Islet of Langerhans (tissue), 1 donor: ENCODE data around the gene UCK2.

Source experiments
- FAIRE-seq: peaks from one replicate; lab custom pipeline; 2011; peaks lifted over from hg19 to GRCh38; lab: Jason Lieb, UNC

Gene UCK2

DNA sequence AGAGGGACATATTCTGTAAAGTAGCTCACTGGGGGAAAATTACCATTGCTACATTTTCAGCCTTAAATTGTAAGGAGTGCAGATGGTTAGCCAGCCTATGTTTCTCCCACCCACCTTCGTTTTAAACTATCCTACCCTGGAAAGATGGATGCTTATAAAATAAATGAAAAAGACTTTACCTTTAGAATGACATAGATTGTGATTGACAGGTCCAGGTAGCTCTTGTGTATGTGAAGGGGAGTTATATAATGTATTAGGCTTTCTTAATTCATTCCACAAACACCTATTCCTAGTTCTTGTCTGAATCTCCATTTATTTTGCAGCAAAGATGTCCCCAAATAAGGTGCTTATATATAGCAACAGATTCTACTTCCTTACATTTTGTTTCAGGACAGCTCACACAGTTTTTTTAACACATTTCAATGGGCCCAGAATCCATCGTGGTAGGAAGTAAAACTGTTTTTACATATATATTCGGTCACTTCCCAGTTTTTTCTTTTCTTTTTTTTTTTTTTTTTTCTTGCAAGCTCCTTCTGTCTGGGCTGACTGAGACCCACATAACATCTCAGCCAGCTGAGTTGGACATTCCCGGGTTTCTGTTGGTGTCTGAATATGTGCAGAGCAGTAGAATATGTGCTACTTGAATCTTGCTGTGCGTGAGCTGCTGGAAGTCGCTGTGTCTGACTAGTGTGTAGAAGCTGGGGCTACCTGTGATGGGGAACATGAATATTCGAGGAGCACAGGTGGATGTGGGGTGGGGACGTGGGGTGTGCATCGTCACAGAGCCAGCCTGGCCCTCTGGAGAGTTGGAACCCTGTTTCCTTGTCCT, 27.8 kb downstream of the UCK2 start:
- no peak for FAIRE-seq

DNA sequence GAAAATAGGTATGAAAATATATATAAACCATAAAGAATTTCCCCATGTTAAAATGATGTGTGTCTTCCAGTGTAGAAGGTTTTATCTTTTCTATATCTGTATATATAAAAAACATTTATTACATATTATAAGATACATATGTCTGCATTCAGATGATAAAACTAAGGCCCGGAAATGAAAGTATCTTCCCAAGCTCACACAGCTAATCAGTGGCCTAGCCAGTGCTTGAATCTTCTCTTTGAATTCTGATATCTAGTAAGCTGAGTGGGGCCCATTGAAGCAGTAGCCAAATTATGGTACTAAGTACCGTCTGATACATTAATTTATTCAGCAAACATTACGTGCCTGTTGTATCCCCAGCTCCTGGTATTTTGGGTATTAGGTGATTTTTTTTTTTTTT, 28.6 kb downstream of the UCK2 start:
- no peak for FAIRE-seq

DNA sequence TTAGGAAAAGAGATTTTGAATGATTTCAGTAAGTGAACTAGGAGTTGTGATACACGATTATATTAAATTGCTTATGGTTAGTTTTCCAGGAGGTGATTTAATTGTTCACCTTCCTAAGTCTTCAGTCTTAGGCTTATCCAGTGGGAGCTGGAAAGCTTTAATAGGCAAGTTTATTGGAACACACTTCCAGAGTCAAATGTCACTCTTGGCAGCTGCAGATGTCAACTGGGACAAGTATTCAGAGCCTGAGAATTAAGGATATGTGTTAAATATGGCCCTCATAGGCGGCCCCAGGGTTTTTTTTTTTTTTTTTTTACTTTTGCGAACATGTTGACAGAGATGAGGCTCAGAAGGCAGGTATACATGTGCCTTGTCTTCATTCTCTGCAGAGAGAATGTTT, 29.2 kb downstream of the UCK2 start:
- FAIRE-seq = no peak

DNA sequence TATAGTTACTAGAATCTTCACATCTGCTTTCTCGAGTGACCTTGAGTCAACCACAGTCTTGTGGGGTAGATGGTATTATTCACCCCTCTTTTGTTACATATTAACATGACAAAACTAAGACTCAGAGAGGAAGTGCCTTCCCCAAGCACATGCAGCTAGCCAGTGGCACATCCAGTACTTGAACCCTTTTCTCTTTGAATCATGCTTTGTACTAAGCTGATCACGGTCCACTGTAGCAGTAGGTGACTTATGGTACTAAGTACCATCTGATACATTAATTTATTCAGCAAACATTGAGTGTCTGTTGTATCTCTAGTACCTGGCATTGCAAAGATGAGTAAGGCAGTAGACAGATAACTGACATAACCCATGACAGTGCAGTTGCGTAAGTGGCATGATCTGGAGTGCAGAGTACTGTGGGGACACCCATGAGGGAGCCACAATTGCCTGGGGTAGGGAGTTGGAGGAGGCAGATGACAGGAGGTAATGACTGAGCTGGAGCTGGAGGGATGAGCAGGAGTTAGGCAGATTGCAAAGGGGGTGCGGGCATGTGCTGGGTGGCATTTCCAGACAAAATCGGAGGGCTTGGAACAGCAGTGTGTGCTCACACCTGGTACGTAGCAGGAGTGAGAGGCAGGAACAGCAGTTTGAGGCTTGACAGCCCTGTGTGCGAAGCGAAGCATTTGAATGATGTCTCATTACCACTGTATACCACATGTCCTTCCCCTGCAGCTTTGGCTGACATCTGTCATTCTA, 29.8 kb downstream of the UCK2 start:
- no peak for FAIRE-seq

DNA sequence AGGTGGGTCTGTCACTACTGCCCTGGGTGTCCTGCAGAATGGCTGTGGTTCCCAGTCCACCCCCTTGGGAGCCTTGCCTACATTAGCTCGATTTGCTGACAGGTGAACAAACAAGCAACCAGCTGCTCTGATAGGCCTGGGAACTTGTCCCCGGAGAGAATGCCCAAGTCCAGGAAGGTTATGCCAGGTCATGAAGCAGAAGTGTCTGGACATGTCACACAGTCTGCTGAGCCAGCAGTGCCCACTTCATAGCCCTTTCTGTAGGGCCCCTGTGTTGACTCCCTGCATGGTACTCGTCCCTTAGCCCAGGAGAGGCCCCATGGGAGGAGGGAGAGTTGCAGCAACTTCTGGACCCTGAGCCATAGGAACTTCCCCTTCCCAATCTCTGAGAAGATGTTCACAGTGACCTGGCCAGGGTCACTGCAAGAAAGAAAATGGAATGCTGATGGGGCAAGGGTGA, 31.0 kb downstream of the UCK2 start:
- FAIRE-seq = no peak

DNA sequence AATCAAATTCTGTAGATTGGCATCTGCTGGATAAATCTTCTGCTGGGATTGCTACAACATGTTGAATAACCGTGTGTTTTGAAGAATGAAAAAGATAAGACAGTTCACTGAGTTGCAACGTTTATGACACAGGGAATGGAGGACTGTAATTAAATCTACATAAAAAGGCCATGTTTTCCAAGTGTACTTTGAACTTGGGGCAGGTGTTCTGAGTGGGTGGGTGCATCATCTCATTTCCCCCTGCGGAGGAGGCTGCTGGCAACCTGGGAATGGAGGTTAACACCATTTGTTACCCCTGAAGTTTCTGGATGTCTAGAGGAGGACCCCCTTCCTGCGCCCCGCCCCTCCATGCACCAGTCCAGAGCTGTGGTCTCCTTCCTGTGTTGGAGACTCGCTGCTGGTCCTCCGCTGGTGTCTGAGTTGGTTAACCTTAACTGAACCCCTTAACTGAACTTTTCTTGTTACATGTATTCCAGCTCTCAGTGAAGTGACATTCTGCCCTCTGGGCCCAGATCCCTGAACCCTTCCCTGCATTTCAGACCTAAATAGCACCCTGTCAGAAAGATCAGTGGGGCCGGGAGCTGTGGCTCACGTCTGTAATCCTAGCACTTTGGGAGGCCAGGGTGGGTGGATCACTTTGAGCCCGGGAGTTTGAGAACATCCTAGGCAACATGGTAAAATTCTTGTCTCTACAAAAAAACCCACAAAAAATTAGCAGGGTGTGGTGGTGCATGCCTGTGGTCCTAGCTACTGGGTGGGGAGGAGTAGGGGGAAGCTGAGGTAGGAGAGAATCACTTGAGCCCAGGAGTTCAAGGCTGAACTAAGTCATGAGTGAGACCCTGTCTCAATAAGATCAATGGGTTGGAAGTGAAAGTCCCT, 31.8 kb downstream of the UCK2 start:
- no peak for FAIRE-seq

DNA sequence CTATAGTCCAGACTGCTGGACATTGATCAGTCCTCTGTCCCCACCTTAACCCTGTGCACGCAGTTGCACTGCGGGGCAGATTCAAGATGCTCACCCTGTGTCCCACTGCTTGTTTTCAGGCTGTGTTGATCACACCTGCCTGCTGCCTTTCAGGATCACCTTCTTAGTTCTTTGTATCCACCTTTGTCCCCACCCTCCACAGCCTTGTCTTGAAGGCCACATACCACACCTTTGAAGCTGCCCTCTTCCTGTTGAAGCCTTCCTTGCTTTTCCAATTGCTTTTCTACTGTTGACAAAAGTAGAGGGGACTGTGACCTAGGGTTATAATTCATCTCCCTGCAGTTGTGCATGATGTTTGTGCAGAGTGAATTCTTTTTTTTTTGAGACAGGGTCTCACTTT, 32.7 kb downstream of the UCK2 start:
- FAIRE-seq = no peak

DNA sequence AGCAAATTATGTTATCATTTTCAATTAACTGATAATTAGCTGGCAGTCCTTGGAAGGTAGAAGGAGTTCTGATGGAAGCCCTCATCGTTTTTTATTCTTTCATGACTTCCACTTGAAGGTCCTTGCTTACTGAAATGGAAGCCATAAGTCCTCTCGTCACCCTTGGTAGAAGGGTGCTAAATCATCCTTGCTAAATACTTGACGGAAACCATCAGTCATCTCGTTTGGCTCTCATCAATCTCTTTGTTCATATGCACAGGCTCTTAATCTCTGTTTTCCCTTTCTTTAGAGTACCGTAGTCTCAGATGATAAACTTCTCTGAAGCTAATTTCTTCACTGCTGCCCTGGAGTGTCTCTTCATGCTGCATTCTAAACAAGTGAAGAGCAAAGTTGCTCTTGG, 34.5 kb downstream of the UCK2 start:
- no peak for FAIRE-seq

DNA sequence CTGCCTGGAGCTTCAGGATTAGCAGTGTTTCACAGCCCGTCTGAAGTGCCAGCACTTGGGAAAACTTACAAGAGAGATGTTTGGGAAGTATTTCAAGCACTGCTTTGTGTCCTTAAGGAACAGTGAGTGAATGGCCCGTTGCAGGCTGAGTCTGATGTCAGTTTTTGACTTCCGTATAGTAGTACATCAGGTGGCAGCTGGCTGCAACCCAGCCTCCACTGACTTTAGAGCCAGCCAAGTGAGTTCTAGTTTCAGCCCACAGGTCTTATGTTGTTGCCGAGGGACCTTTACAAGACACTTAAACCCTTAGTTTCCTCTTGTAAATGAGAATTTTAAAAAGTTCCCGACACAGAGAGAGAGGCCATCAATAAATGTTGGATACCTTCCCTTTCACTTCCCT, 35.0 kb downstream of the UCK2 start:
- FAIRE-seq = no peak

DNA sequence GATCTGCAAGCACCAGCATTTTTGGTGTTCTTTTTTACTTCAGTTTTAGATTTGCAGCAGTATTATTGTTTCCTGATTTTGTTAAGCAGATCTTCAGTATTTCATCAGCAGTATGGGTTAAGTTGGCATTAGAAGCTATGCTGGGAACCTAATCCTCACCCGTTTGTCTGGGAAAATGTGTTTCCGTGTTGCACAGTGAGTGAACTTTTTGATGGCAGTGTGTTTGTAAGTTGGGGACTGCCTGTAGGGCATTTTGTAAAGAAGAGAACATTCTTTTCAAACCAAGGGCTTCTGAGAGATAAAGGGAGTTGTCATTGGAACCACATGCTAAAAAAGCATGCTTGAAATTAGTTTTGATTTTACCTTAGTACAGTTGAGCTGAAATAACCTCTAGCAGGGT, 35.9 kb downstream of the UCK2 start:
- no peak for FAIRE-seq

DNA sequence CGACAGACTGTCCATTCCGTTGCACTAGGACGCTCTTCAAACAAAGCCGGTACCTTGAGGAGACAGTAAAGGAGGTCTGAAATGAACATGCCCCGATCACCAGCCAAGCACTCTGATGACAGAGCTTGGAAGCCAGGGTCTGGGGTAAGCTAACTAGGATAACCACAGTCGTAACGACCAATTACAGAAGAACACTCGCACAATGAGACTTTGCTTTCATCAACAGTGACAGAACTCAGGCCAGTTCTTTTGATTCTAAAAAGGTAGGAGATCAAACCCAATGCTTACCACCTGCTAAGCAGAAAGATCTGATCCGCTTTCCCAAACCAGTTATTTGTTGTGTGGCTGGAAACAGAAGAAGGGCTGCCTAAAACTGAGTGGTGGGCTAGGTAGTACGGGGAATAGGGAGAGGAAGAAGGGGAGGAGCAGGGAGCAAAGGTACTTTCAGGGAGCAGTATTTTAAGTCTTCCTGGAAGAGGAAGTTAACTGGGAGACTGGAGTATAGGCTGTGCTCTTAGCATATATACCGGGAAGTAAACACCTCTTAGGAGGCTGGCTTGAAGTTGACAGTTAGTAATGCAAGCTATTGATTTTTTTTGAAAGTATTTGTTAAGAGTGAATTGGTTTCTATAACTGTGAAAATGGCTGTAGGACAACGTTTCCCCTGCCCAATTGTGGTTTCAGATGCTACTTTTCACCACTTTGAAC, 38.4 kb downstream of the UCK2 start:
- no peak for FAIRE-seq

DNA sequence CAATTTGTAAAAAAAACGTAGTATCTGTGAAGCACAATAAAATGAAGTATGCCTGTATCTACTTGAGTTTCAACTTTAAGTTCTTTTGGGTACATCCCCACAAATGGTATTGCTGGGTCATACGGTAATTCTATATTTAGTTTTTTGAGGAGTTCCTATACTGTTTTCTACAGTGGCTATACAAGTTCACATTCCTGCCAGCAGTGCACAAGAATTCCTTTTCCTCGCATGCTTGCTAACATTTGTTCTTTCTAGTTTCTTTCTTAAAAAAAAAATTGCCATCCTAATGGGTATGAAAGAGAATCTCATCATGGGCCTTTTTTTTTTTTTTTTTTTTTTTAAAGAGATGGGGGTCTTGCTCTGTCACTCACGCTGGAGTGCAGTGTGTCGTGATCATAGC, 41.9 kb downstream of the UCK2 start:
- FAIRE-seq = no peak

DNA sequence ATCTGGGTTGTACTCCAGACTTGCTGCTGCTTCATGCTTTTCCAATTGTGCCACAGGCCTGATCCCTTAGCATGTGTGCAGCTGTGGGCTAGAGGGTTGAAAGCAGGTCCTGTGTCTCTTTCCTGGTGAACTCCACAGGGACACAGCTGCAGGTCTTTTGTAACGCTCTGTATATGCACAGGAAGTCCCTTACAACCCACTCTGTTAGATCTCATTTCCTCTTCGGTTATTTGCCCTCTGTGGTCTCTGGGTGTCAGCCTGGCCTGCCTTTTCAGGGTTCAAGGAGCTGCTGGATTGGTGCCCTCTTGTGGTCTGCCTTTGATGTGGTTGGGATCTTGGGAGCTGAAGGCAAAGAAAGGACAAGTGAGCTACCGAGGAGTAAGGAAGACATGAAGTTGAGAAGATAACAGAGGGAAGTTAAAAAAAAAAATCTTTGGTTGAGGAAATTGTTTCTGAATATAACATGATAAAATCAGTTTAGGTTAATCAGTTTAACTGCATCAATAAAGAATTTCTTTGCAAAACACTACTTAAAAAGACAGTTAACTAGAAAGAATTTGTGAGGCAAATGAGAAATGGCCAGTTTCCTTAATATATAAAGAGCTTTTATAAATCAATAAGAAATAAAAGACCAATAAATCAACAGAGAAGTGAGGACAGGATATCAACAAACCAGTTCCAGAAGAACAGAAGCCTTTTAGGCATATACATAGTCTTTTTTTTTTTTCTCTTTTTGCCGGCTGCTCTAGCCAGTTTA, 44.1 kb downstream of the UCK2 start:
- no peak for FAIRE-seq

DNA sequence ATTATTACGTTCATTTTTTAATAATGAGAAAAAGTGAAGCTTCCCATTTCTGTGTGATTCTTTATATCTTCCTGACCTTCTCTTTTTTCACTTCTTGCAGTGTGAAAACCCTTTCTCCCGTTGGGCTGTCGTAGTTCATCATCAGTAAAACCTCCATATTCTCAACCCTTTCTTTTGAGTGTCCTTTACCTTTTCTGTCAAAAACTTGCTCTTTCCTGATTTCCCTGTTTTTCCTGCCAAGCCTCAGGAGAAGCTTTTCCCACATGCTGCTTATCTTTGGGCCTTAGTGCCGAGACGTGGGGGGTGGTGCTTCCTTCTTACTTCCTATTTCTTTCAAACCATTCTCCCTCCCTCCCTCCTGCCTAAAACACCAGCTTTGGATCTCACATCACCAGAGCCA, 46.1 kb downstream of the UCK2 start:
- FAIRE-seq = no peak

DNA sequence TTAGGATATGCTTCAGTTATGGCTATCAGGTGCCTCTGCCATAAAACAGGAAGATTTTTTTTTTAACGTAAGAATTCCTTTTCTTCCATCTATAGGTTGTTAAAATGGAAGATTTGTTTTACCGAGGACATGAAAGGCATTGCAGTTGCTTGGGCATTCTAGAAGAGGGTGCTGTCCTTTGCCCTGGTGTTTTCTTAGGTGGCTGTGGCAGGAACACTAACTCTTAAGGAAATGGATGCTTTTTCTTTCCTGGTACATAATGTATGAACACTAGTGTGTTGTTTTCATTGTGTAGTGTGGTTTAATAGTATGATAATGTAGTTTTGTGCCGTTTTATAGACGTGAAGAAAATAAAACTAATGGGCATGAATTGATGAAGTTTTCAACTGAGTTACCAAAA, 47.2 kb downstream of the UCK2 start:
- FAIRE-seq = no peak

DNA sequence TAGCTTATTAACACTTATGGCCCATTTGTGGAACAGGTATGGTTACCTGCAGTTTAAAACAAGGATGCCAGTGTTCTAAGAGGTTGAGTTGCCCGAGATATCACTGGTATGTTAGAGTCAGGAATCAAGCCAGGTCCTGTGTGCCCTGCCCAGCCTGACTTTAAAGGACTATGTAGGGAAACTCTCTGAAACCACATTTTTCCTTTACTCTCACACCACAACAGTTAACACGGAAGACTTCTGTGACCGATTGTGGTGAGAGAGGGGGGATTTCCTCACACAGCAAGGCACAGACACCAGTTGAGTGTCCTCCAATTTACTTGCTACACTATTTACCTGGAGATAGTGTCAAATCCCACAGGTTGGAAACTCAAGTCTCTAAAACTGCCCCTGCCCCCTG, 47.8 kb downstream of the UCK2 start:
- FAIRE-seq = no peak

DNA sequence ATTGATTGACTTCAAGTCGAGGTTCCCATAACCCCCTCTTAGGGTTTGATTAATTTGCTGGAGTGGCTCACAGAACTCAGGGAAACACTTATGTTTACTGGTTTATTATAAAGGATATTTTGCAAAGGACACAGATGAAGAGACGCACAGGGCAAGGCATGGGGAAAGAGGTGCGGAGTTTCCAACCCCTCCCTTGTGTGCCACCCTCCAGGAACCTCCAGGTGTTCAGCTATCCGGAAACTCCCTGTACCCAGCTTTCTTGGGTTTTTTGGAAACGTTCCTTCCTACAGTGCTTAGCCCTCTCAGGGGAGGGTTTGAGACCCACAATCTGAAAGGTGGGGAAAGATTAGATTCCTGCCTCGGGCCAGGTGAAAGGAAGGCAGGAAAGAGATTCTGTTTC, 48.2 kb downstream of the UCK2 start:
- no peak for FAIRE-seq

DNA sequence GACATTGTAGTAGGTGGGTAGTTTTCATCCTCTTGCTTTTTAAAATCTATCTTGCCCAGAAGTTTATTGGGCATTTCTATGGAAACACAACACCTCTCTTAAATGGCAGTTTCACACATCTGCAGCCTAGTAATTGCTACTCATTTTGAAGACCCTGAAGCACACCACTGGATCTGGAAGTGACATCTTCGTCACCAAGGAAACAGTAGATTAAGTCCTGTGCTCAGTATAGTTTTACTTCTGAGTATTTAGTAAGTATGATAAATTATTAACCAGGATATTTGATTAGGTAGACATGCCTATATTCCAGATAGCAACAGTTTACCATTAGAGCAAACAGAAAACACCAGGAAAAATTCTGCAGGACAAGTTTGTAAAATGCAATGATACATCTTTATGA, 48.7 kb downstream of the UCK2 start:
- FAIRE-seq = no peak

DNA sequence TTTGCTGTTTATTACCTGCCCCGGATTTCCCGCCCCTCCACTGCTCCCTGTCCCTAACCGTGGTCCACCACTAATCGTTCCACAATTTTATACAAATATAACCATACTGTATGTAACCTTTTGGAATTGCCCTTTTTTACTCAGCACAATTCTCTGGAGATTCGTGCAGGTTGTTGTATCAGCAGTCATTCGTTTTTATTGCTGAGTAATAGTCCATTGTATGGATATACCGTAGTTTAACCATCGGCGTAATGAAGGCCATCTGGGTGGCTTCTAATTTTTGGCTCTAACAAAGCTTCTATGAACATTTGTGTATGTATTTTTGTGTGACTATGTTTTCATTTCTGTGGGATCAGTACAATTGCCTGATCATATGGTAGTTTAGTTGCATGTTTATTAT, 50.0 kb downstream of the UCK2 start:
- no peak for FAIRE-seq

DNA sequence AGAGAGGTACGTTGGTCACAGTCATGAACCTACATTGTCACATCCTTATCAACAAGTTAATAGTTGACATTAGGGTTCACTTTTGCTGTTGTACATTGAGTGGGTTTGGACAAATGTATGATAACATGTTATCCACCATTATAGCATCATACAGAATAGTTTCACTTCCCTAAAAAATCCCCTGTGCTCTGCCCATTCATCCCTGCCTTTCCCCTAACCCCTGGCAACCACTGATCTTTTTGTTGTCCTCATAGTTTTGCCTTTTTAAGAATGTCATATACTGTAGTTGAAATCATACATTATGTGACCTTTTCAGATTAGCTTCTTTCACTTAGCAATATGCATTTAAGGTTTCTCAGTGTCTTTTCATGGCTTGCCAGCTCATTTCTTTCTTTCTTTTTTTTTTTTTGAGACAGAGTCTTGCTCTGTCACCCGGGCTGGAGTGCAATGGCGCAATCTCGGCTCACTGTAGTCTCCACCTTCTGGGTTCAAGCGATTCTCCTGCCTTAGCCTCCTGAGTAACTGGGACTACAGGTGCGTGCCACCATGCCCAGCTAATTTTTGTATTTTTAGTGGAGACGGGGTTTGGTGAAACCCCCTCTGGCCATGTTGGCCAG, 50.6 kb downstream of the UCK2 start:
- FAIRE-seq = no peak

DNA sequence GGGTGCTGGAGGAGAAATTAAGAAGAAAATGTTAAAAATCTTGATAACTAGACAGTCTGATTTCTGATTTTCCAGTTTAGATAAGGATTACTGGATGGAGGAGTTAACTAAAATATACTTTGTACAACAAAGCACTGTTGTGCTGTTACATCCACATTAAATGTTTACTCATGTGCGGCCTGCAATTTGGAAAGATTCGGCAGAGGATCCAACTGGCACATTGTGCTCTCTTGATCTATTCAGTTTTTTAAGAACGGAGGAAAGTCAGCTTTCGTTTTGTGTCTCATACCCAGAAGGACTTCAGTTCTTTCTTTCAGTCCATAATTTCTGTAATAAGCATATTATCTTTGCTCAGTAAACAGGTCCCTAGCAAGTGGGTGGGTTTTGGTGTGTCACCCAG, 52.5 kb downstream of the UCK2 start:
- FAIRE-seq = no peak
